HL-60 (cell line): ENCODE results near the gene OR1F1.

Experiments
- DNase-seq, 2 experiments: peaks; one replicate each; pipeline ENCODE4 v3.0.0-alpha.2; 2010 to 2020; ENCODE audit warnings: low read depth in 1 of 2, low spot score in 1 of 2
- H3K27ac ChIP-seq: fragments of 250-450 bp; sonication (Bioruptor Pico); replicated peaks from 2 replicates; pipeline ENCODE4 v1.5.1; 2020; ENCODE audit warnings: mild to moderate bottlenecking, moderate library complexity
- H3K27me3 ChIP-seq: fragments of 250-450 bp; sonication (Bioruptor Pico); 2 replicates; pipeline ENCODE4 v1.5.1; 2021; ENCODE audit warnings: mild to moderate bottlenecking, moderate library complexity; ENCODE audit not compliant: insufficient read depth, poor library complexity, severe bottlenecking
- H3K4me3 ChIP-seq: replicated peaks from 2 replicates; pipeline ENCODE4 v1.5.1; 2011; ENCODE audit warnings: mild to moderate bottlenecking, control low read depth, low read length; ENCODE audit not compliant: insufficient read depth
- CTCF ChIP-seq: IDR thresholded peaks from one replicate; pipeline ENCODE4 v1.5.1; 2011; ENCODE audit warnings: low read length, control low read depth, inconsistent platforms; ENCODE audit not compliant: insufficient read depth
- GABPA ChIP-seq: IDR thresholded peaks from 2 replicates; pipeline ENCODE4 v1.6.1; 2012; ENCODE audit warnings: low read depth
- POLR2AphosphoS5 ChIP-seq: IDR thresholded peaks from 2 replicates; pipeline ENCODE4 v1.6.1; 2012; ENCODE audit warnings: low read depth
- REST ChIP-seq: IDR thresholded peaks from 2 replicates; pipeline ENCODE4 v1.6.1; 2012; ENCODE audit warnings: low read depth; ENCODE audit not compliant: insufficient replicate concordance
- SPI1 ChIP-seq: IDR thresholded peaks from 2 replicates; pipeline ENCODE4 v1.6.1; 2012; ENCODE audit warnings: low read depth, mild to moderate bottlenecking, borderline replicate concordance

The OR1F1 gene

GRCh38 chr16:3170440-3171180, 17.4 kb upstream of the OR1F1 start:
- TF ChIP-seq CTCF (no peak), REST (peak; percentile 89), SPI1 (no peak), GABPA (no peak), POLR2AphosphoS5 (no peak)
- H3K4me3 ChIP-seq = peak overlapping the region; percentile 9; the same call in 1 of the 2 replicates

DNA sequence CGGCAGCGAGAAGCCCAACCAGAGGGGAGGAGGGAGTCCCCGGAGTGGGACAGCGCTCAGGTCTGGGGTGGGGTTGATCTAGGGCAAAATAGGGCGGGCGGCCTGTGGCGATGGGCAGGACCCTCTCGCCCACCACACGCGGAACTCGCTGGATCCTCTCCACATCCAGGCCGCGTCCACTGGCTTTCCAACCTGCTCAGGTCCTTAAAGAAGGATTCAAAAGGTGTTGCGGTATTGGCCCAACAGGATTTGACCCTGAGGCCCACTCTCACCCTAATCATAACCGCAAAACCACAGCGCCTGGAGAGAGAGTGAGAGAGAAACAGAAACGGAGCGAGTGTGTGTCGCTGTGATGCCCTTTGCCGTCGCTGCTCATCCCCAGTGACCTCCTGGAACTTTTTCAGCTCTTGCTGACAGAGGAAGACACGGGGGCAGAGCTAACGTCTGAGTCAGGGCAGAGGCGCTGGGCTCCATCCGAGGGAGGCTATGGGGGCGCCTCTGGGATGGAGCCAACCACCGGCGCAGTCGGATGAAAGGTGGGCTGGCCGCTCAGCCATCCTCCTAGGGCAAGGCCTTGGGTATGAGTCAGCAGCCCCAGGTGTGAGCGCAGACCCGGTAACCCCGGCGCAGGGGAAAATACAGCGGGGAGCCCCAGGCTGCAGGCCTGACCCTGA, 16.7 kb upstream of the OR1F1 start:
- H3K4me3 ChIP-seq = no peak overlapping the region
- H3K27ac ChIP-seq = no peak overlapping the region
- TF ChIP-seq GABPA (no peak), CTCF (no peak), REST (peak; percentile 2), POLR2AphosphoS5 (no peak), SPI1 (no peak)
- H3K27me3 ChIP-seq = peaks cover 69% of the 10 kb centered on the region
- DNase-seq = peak in 1 of 2 experiments; percentile 31

More at GRCh38 chr16:3170440-3171180, 17.4 kb upstream of the OR1F1 start:
- Histone ChIP-seq H3K27me3 (peaks cover 64% of the 10 kb centered on the region), H3K27ac (no peak overlapping the region)
- no peak for DNase-seq

GRCh38 chr16:3171855-3172593, 16.0 kb upstream of the OR1F1 start:
- no peak overlapping the region for H3K27ac ChIP-seq
- no peak overlapping the region for H3K4me3 ChIP-seq
- DNase-seq = no peak
- no peak for TF ChIP-seq CTCF
- TF ChIP-seq GABPA = no peak
- TF ChIP-seq SPI1 = no peak
- TF ChIP-seq REST = no peak
- peaks cover 69% of the 10 kb centered on the region for H3K27me3 ChIP-seq
